H9 (cell line): ENCODE data around the gene ZSCAN2. TPM values are rescaled to one million over a fixed set of nuclear protein-coding genes. Genes with fewer than 3 reads are reported as not detected.

Experiments used
- DNase-seq: peaks from one replicate; pipeline ENCODE4 v3.0.0-alpha.2; 2017
- H2AFZ ChIP-seq: one replicate; pipeline ENCODE4 v1.6.1; 2013; ENCODE audit warnings: mild to moderate bottlenecking, low read length, control low read depth, moderate library complexity
- H2AK5ac ChIP-seq: 2 replicates; pipeline ENCODE4 v1.6.1; 2013; ENCODE audit warnings: low read length, control low read depth, mixed read lengths; ENCODE audit not compliant: insufficient read length
- H2BK120ac ChIP-seq: one replicate; pipeline ENCODE4 v1.6.1; 2013; ENCODE audit warnings: low read depth, mild to moderate bottlenecking, low read length, control low read depth, inconsistent platforms; ENCODE audit not compliant: poor library complexity, severe bottlenecking
- H2BK12ac ChIP-seq: 2 replicates; pipeline ENCODE4 v1.6.1; 2013; ENCODE audit warnings: low read length, control low read depth, mixed read lengths, low read depth; ENCODE audit not compliant: insufficient read length
- H2BK15ac ChIP-seq: 2 replicates; pipeline ENCODE4 v1.6.1; 2013; ENCODE audit warnings: low read depth, low read length, control low read depth
- H2BK20ac ChIP-seq: one replicate; pipeline ENCODE4 v1.6.1; 2013; ENCODE audit warnings: low read depth, mild to moderate bottlenecking, low read length, control low read depth, inconsistent platforms; ENCODE audit not compliant: poor library complexity, severe bottlenecking
- H2BK5ac ChIP-seq: 2 replicates; pipeline ENCODE4 v1.6.1; 2013; ENCODE audit warnings: low read length, control low read depth, mixed read lengths; ENCODE audit not compliant: insufficient read length
- H3K14ac ChIP-seq: 2 replicates; pipeline ENCODE4 v1.6.1; 2013; ENCODE audit warnings: low read length, control low read depth; ENCODE audit not compliant: insufficient read depth
- H3K18ac ChIP-seq: 2 replicates; pipeline ENCODE4 v1.6.1; 2013; ENCODE audit warnings: low read depth, mild to moderate bottlenecking, mixed read lengths, low read length, control low read depth; ENCODE audit not compliant: insufficient read length
- H3K23ac ChIP-seq: 2 replicates; pipeline ENCODE4 v1.6.1; 2013; ENCODE audit warnings: low read length, control low read depth, mixed read lengths, low read depth; ENCODE audit not compliant: insufficient read length
- H3K23me2 ChIP-seq: 2 replicates; pipeline ENCODE4 v1.6.1; 2013; ENCODE audit warnings: low read depth, mild to moderate bottlenecking, mixed read lengths, low read length, control low read depth; ENCODE audit not compliant: insufficient read length, poor library complexity, severe bottlenecking
- H3K27ac ChIP-seq: 2 replicates; pipeline ENCODE4 v1.5.1; 2013; ENCODE audit warnings: low read length, control low read depth, mixed read lengths, low read depth; ENCODE audit not compliant: insufficient read length
- H3K27me3 ChIP-seq: 2 replicates; pipeline ENCODE4 v1.6.1; 2013; ENCODE audit warnings: low read length, control low read depth, inconsistent platforms; ENCODE audit not compliant: insufficient read depth
- H3K4ac ChIP-seq: 2 replicates; pipeline ENCODE4 v1.6.1; 2013; ENCODE audit warnings: low read depth, mild to moderate bottlenecking, control low read depth, inconsistent platforms, low read length, moderate library complexity
- H3K4me1 ChIP-seq: 2 replicates; pipeline ENCODE4 v1.6.1; 2013; ENCODE audit warnings: low read length, control low read depth, inconsistent platforms; ENCODE audit not compliant: insufficient read depth
- H3K4me2 ChIP-seq: 2 replicates; pipeline ENCODE4 v1.6.1; 2013; ENCODE audit warnings: low read length, control low read depth, mixed read lengths; ENCODE audit not compliant: insufficient read length, insufficient read depth
- H3K56ac ChIP-seq: 2 replicates; pipeline ENCODE4 v1.6.1; 2013; ENCODE audit warnings: low read depth, mild to moderate bottlenecking, mixed read lengths, low read length, control low read depth; ENCODE audit not compliant: insufficient read length
- H3K79me1 ChIP-seq: 2 replicates; pipeline ENCODE4 v1.6.1; 2013; ENCODE audit warnings: low read depth, mild to moderate bottlenecking, moderate library complexity, low read length, control low read depth, inconsistent platforms; ENCODE audit not compliant: insufficient read depth, poor library complexity, severe bottlenecking
- H3K79me2 ChIP-seq: 2 replicates; pipeline ENCODE4 v1.6.1; 2013; ENCODE audit warnings: low read length, control low read depth, inconsistent platforms; ENCODE audit not compliant: insufficient read depth
- H3K9ac ChIP-seq: 2 replicates; pipeline ENCODE4 v1.6.1; 2013; ENCODE audit warnings: low read length, control low read depth, mixed read lengths; ENCODE audit not compliant: insufficient read length; ENCODE audit errors: extremely low read depth
- H3K9me3 ChIP-seq: one replicate; pipeline ENCODE4 v1.6.1; 2013; ENCODE audit warnings: low read depth, low read length, inconsistent platforms; ENCODE audit not compliant: control insufficient read depth
- H3T11ph ChIP-seq: one replicate; pipeline ENCODE4 v1.6.1; 2013; ENCODE audit warnings: mild to moderate bottlenecking, low read length, control low read depth, inconsistent platforms
- H4K20me1 ChIP-seq: one replicate; pipeline ENCODE4 v1.6.1; 2013; ENCODE audit not compliant: control insufficient read depth, insufficient read length, insufficient read depth
- H4K5ac ChIP-seq: 2 replicates; pipeline ENCODE4 v1.6.1; 2013; ENCODE audit warnings: low read depth, mild to moderate bottlenecking, mixed read lengths, low read length, control low read depth; ENCODE audit not compliant: insufficient read length
- H4K8ac ChIP-seq: replicated peaks from 2 replicates; pipeline ENCODE4 v1.6.1; 2013; ENCODE audit warnings: low read length, control low read depth, mixed read lengths, low read depth; ENCODE audit not compliant: insufficient read length
- H4K91ac ChIP-seq: 2 replicates; pipeline ENCODE4 v1.6.1; 2013; ENCODE audit warnings: low read depth, mild to moderate bottlenecking, moderate library complexity, mixed read lengths, low read length, control low read depth; ENCODE audit not compliant: insufficient read length
- H3K27ac Mint-ChIP-seq, 3 experiments: 2 replicates in 2 of 3; 3 replicates in 1 of 3; pipeline ENCODE4 v1.8.0; 2020 to 2021; ENCODE audit warnings: mixed read lengths in 3 of 3, mild to moderate bottlenecking in 1 of 3, moderate library complexity in 1 of 3
- H3K27me3 Mint-ChIP-seq: 2 replicates; pipeline ENCODE4 v1.8.0; 2021; ENCODE audit warnings: low read depth, mild to moderate bottlenecking, moderate library complexity, mixed read lengths
- H3K36me3 Mint-ChIP-seq, 3 experiments: 2 replicates in 2 of 3; 3 replicates in 1 of 3; pipeline ENCODE4 v1.8.0; 2020 to 2021; ENCODE audit warnings: low read depth in 3 of 3, mixed read lengths in 3 of 3; ENCODE audit not compliant: insufficient read depth in 1 of 3
- H3K4me1 Mint-ChIP-seq, 2 experiments: 2 replicates each; pipeline ENCODE4 v1.8.0; 2020; ENCODE audit warnings: mixed read lengths in 2 of 2
- H3K4me3 Mint-ChIP-seq, 2 experiments: 2 replicates in 1 of 2; 3 replicates in 1 of 2; pipeline ENCODE4 v1.8.0; 2020 to 2021; ENCODE audit warnings: mild to moderate bottlenecking in 2 of 2, mixed read lengths in 2 of 2, moderate library complexity in 1 of 2
- H3K9me3 Mint-ChIP-seq, 2 experiments: 2 replicates in 1 of 2; 3 replicates in 1 of 2; pipeline ENCODE4 v1.8.0; 2020; ENCODE audit warnings: mild to moderate bottlenecking in 2 of 2, mixed read lengths in 2 of 2, moderate library complexity in 1 of 2
- CTCF ChIP-seq: fragments of 200-600 bp; sonication (generic); conservative IDR thresholded peaks from 3 replicates; pipeline ENCODE4 v1.8.0; 2021; ENCODE audit warnings: antibody characterized with exemption, mild to moderate bottlenecking
- WGBS: extraction: QIAGEN DNeasy Blood & Tissue Kit; methylation state at CpG from one replicate; pipeline ENCODE4 v1.1.7; 2013; ENCODE audit warnings: missing lambda C conversion rate, low lambda C conversion rate, mixed read lengths; ENCODE audit not compliant: insufficient read length; ENCODE audit errors: extremely low coverage; 5-methylcytosine and 5-hydroxymethylcytosine counted together
- total RNA-seq: library from RNA; stranded (reverse); gene quantifications from 2 replicates; pipeline ENCODE4 v1.2.1, GENCODE V29; 2021

ZSCAN2 gene
- total RNA-seq, 1 experiment from 2014 or later, result 28.4 TPM

DNA sequence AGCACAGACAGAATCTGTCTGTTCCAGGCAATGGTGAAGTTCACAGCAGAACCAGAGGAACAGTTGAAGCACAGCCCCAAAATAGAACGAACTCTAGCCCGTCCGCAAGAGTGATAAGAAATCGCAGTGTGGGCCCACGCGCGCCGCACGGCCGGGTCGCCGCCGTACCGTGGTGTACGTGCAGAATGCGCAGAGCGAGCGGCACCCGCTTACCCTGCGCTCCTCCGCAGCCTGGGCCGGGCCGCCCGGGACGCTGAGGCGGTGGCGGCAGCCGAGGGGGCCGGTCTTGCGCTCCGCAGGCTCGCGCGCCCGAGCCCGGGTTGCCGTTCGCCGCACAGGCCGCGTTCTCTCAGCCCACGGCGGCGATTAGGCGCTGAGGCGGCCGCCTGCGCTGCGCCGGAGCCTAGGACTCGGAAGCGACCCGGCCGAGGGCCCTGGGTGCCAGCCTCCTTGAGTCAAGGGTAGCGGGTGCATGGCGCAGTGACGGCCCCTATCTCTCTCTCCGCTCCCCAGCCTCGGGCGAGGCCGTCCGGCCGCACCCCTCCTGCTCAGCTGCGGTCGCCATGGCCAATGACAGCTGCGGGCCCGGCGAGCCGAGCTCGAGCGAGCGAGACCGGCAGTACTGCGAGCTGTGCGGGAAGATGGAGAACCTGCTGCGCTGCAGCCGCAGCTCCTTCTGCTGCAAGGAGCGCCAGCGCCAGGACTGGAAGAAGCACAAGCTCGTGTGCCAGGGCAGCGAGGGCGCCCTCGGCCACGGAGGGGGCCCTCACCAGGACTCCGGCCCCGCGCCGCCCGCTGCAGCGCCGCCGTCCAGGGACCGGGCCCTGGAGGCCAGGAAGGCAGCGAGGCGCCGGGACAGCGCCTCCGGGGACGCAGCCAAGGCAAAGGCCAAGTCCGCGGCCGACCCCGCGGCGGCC lies 32.8 kb downstream of the ZSCAN2 start:
- Histone ChIP-seq H4K20me1 (peaks cover 3% of the 10 kb centered on the region), H3K4me2 (peak overlapping the region; percentile 75), H2AFZ (no peak overlapping the region), H3K27ac (no peak overlapping the region), H2BK12ac (no peak overlapping the region), H2AK5ac (no peak overlapping the region), H3K23ac (no peak overlapping the region), H3K23me2 (peaks cover 16% of the 10 kb centered on the region), H3K14ac (no peak overlapping the region), H3K4ac (no peak overlapping the region), H3K9me3 (no peaks in the 10 kb centered on the region), H3K56ac (no peak overlapping the region), H4K91ac (no peak overlapping the region), H3K27me3 (no peaks in the 10 kb centered on the region; the same call in 1 of the 2 replicates), H2BK5ac (no peak overlapping the region), H3K79me1 (no peaks in the 10 kb centered on the region), H3T11ph (no peak overlapping the region), H3K4me1 (peaks cover 15% of the 10 kb centered on the region), H2BK15ac (no peak overlapping the region), H3K79me2 (no peaks in the 10 kb centered on the region), H4K8ac (no peak overlapping the region), H4K5ac (no peak overlapping the region), H2BK20ac (no peak overlapping the region), H2BK120ac (no peak overlapping the region), H3K18ac (no peak overlapping the region), H3K9ac (no peak overlapping the region)
- no peak overlapping the region for H3K27ac Mint-ChIP-seq
- TF ChIP-seq CTCF, result no peak; the same call in 2 of the 3 replicates
- H3K4me1 Mint-ChIP-seq, result peaks cover 28 to 40% of the 10 kb centered on the region in 2 experiments
- no peaks in the 10 kb centered on the region for H3K9me3 Mint-ChIP-seq
- peaks cover 6 to 13% (median 8%) of the 10 kb centered on the region in 3 experiments; a peak in 6 of 7 replicates for H3K36me3 Mint-ChIP-seq
- no CpG with 5 or more reads among the region's 105 CpGs for WGBS
- peak overlapping the region; percentile 76 to 88 for H3K4me3 Mint-ChIP-seq
- DNase-seq, result peak; percentile 64
- peaks cover 36% of the 10 kb centered on the region for H3K27me3 Mint-ChIP-seq
